G401 (cell line): ENCODE measurements around the gene NUP37. TPM values are rescaled to one million over a fixed set of nuclear protein-coding genes. Genes with fewer than 3 reads are reported as not detected.

ENCODE experiments used
- DNase-seq: peaks from one replicate; pipeline ENCODE4 v3.0.0-alpha.2; 2015; ENCODE audit warnings: low spot score
- in situ Hi-C: cut with HindIII; loops from 2 replicates; pipeline ENCODE4 v1.10.0; 2016; ENCODE audit warnings: low sequenced_read_pairs, mixed read lengths
- total RNA-seq: library from RNA; depleted of rRNA; stranded (reverse); fragments of >200 nt; shearing (Covaris generic); gene quantifications from 2 replicates; pipeline ENCODE4 v1.2.3, GENCODE V29; 2014; rRNA removed

NUP37 gene
- total RNA-seq, 1 experiment from 2014 or later = 92.8 TPM

- no peak for DNase-seq
- in situ Hi-C loops = no loop called here
These were observed 69.1 kb downstream of the NUP37 start for GRCh38 chr12:102050660-102051430.

DNA sequence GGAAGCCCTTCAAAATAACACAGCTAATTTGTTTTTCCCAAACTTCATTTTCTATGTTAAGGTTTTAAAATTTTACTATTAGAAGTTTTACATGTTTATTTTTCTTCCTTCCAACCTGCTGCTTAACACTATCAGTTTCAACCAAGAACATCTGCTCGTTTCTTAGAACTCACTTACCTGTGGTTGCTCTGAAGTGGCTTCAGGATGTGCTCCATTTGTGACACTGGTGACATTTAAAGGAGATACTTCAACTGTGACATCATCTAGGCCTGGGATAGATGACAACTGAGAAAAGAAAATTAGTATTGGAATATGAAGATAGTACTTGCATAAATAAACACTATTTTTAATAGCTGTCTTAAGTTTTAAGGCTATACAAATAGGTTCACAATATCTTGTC, 76.0 kb downstream of the NUP37 start:
- DNase-seq = no peak
- in situ Hi-C loops = no loop called here

GRCh38 chr12:102033991-102034745, 85.7 kb downstream of the NUP37 start:
- no peak for DNase-seq
- in situ Hi-C loops = no loop called here

DNA sequence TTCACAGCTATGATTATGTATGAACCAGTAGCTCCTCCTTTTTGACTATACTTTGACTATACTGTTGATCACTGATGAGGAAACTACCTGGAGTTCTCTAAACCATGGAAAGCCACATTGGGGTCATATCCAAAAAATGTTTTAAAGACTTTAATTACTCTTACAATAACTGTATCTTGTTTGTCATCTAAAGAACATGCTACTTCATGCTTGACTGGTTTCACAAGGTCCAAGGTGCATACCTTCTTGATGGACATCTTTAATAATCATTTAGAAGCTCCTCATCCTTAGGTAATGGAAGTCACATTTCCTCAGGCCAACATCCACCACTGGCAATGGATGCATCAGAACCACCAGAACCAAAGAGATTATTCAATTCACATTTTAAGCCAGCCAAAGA, 88.1 kb downstream of the NUP37 start:
- DNase-seq = no peak
- in situ Hi-C loops = no loop called here

DNA sequence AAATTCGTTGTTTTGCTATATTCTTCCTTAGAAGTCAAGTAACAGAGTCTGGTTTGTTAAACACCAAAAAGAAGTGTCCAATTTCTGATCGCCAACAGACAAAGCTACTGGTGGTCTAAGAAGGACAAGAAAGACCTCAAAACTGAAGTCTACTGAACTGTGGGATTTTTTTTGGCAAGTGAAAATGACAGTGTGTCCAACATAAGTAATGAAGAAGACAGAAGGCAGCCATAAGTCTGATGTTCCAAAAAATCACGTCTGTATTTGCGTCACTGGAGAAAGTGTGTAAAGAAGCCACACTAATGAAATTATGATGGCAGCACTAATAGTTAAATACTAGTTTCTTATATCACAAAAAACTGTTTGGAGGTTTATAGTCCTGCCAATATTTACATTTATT, 90.8 kb downstream of the NUP37 start:
- in situ Hi-C loops = no loop called here
- DNase-seq = no peak

DNA sequence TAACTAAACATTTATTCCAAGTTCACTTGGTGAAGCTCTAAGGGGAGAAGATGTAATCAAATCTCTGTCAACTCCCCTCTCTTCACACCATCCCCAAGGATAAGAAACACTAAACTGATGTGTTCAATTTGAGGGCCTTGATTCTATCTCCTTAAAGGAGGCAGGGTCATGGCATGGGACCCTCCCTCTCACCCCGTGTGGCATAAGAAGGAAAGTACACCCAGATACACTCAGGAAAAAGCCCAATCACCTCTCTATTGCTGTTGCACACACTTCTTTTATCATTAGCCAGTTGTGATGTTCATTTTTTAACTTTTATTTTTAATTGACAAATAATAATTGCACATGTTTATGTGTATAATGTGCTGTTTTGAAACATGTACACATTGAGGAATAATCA, 93.2 kb downstream of the NUP37 start:
- in situ Hi-C loops = no loop called here
- DNase-seq = no peak

GRCh38 chr12:102024765-102025164, 95.1 kb downstream of the NUP37 start:
- in situ Hi-C loops = no loop called here
- DNase-seq = no peak

DNA sequence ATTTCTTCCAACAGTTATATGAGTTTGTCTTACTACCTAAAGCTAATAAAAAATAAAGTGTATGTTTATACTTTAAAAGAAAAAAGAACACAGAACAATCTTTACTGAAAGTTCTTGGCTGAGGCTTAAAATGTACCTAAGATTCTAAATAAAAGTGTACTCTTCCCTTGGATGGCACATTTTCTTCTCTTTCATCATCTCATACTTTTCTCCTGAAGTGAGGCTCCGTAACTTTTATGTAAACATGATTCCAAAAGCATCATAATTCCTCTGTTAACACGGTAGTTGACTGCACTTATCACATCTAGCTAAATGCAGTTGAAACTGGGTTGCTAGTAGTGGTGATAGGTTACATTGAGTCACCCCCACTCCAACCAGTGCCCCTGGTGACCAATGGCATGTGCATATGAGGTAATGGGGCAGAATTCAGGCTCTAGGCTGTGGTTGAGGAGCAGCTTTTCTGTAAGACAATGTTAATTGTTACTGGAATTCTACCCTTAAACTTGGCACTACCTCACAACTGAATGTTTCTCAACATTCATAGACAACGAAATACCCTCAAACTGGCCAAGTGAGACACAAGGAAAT, 96.5 kb downstream of the NUP37 start:
- no peak for DNase-seq
- in situ Hi-C loops = no loop called here

Other genes starting within 250 kb of the NUP37 start
- 5.5 and 7.9 TPM in 2 replicates for gene DRAM1, start 242.5 kb downstream of the NUP37 start, total RNA-seq
- gene WASHC3, start 58.1 kb downstream of the NUP37 start, total RNA-seq = 28.6 and 54.0 TPM in 2 replicates
- 27.8 and 51.0 TPM in 2 replicates for gene PARPBP, start 69 bp upstream of the NUP37 start, total RNA-seq
- gene PMCH, start 77.7 kb upstream of the NUP37 start, total RNA-seq = not detected in 2 replicates